OCI-LY7 (cell line): Measurements from ENCODE around the gene CCDC187. TPM values are rescaled to one million over a fixed set of nuclear protein-coding genes. Genes with fewer than 3 reads are reported as not detected.
A peak's percentile ranks its signal among the peaks of the same experiment; 100 is the strongest.

Experiments
- BruUV-seq: library from RNA; stranded (reverse); fragments of 400-500 nt; replicated peaks from 2 replicates; lab custom pipeline; 2021; lab: Mats Ljungman, UMichigan
- CTCF ChIA-PET: fragments of 300-600 bp; sonication (Branson Sonifier 250); formaldehyde crosslinking; loops from one replicate; lab custom pipeline; 2022; ENCODE audit warnings: antibody characterized with exemption; ENCODE audit not compliant: unreplicated experiment; lab: Charles Lee
- POLR2A ChIA-PET: fragments of 300-600 bp; sonication (Branson Sonifier 250); formaldehyde crosslinking; loops from one replicate; lab custom pipeline; 2022; ENCODE audit warnings: antibody characterized with exemption; lab: Charles Lee
- DNase-seq: peaks from one replicate; pipeline ENCODE4 v3.0.0-alpha.2; 2015; ENCODE audit warnings: low spot score
- H2AFZ ChIP-seq: fragments of 200-600 bp; sonication (generic), shearing (Covaris generic); 2 replicates; pipeline ENCODE4 v1.6.1; 2014; ENCODE audit warnings: mild to moderate bottlenecking, antibody characterized with exemption, low read length, moderate library complexity
- H3K27ac ChIP-seq: fragments of 200-600 bp; sonication (generic); 2 replicates; pipeline ENCODE4 v1.5.1; 2014; ENCODE audit warnings: mixed run types, low read depth, mild to moderate bottlenecking, moderate library complexity, low read length, inconsistent platforms; ENCODE audit not compliant: poor library complexity, severe bottlenecking
- H3K36me3 ChIP-seq: fragments of 200-600 bp; sonication (generic); 2 replicates; pipeline ENCODE4 v1.6.1; 2014; ENCODE audit warnings: mild to moderate bottlenecking, antibody characterized with exemption, low read length, moderate library complexity, mixed read lengths; ENCODE audit not compliant: insufficient read depth
- H3K4me1 ChIP-seq: fragments of 200-600 bp; sonication (generic); 2 replicates; pipeline ENCODE4 v1.5.1; 2014; ENCODE audit warnings: mild to moderate bottlenecking, low read length; ENCODE audit not compliant: insufficient read depth, poor library complexity, severe bottlenecking
- H3K4me2 ChIP-seq: fragments of 200-600 bp; sonication (generic); 2 replicates; pipeline ENCODE4 v1.6.1; 2014; ENCODE audit warnings: mild to moderate bottlenecking, low read length
- H3K4me3 ChIP-seq: fragments of 200-600 bp; sonication (generic); 2 replicates; pipeline ENCODE4 v1.5.1; 2014; ENCODE audit warnings: mild to moderate bottlenecking, low read depth, low read length; ENCODE audit not compliant: poor library complexity, severe bottlenecking
- H3K79me2 ChIP-seq: fragments of 200-600 bp; sonication (generic); 2 replicates; pipeline ENCODE4 v1.6.1; 2016; ENCODE audit warnings: low read depth, mild to moderate bottlenecking, low read length, moderate library complexity, mixed read lengths; ENCODE audit not compliant: insufficient read depth
- H3K9me2 ChIP-seq: fragments of 200-600 bp; sonication (generic); 2 replicates; pipeline ENCODE4 v1.6.1; 2016; ENCODE audit warnings: mild to moderate bottlenecking, low read length, mixed read lengths; ENCODE audit not compliant: insufficient read depth
- H3K9me3 ChIP-seq: fragments of 200-600 bp; sonication (generic); 2 replicates; pipeline ENCODE4 v1.6.1; 2014; ENCODE audit warnings: mild to moderate bottlenecking, mixed run types, low read length, mixed read lengths
- H4K20me1 ChIP-seq: fragments of 200-600 bp; sonication (generic); 2 replicates; pipeline ENCODE4 v1.6.1; 2014; ENCODE audit warnings: mild to moderate bottlenecking, antibody characterized with exemption, low read length, moderate library complexity, mixed read lengths; ENCODE audit not compliant: insufficient read depth
- CTCF ChIP-seq: fragments of 200-600 bp; sonication (generic); conservative IDR thresholded peaks from 2 replicates; pipeline ENCODE4 v1.5.1; 2014; ENCODE audit warnings: mild to moderate bottlenecking, antibody characterized with exemption, low read length, moderate library complexity, mixed read lengths
- EZH2phosphoT487 ChIP-seq: fragments of 200-600 bp; sonication (generic); IDR thresholded peaks from 2 replicates; pipeline ENCODE4 v1.6.1; 2018; ENCODE audit warnings: low read depth, borderline replicate concordance, mild to moderate bottlenecking, mixed run types, antibody characterized with exemption, low read length, moderate library complexity, mixed read lengths
- intact Hi-C: fragments of 100-400 bp; cut with micrococcal nuclease; formaldehyde crosslinking; loops from one replicate; pipeline ENCODE4 v1.10.0; 2022; ENCODE audit not compliant: unreplicated experiment
- total RNA-seq, 2 experiments: library from RNA; depleted of rRNA in 1 of 2; stranded (reverse); fragments of >200 nt in 1 of 2; shearing (Covaris generic) in 1 of 2; gene quantifications; 2 replicates each; pipeline ENCODE4 v1.2.3, GENCODE V29; 2014 to 2022

Gene CCDC187
- total RNA-seq, 2 experiments from 2014 or later: not detected

- POLR2A ChIA-PET: interaction anchor here (0.7 to 1.1 kb wide), 3 partner anchors 12 to 38 kb away, joined by 3 to 4 read pairs (median 3); no protein-coding TSS in a partner anchor
- intact Hi-C loops: loop anchor here (2.0 kb wide), 2 partner anchors 43 to 59 kb away; no protein-coding TSS in a partner anchor
- CTCF ChIA-PET: interaction anchor here (0.5 to 1.3 kb wide), 4 partner anchors 14 to 328 kb away, joined by 3 to 8 read pairs (median 4); no protein-coding TSS in a partner anchor
- DNase-seq: peak; percentile 44
- H3K27ac ChIP-seq: peak overlapping the region; percentile 97
- peaks cover 44% of the 10 kb centered on the region; the same call in 1 of the 2 replicates for H3K79me2 ChIP-seq
- H3K4me2 ChIP-seq: peak overlapping the region; percentile 81
- peaks cover 68% of the 10 kb centered on the region for H3K4me1 ChIP-seq
- peak overlapping the region; percentile 56 for H3K4me3 ChIP-seq
- no peak for TF ChIP-seq EZH2phosphoT487
- TF ChIP-seq CTCF: no peak
- H3K36me3 ChIP-seq: peaks cover 82% of the 10 kb centered on the region
- H4K20me1 ChIP-seq: no peaks in the 10 kb centered on the region
- H2AFZ ChIP-seq: no peak overlapping the region; the same call in 1 of the 2 replicates
- BruUV-seq: no TSS peak
- H3K9me2 ChIP-seq: no peaks in the 10 kb centered on the region
- no peaks in the 10 kb centered on the region for H3K9me3 ChIP-seq
Observed at GRCh38 chr9:136223871-136224640, 79.8 kb downstream of the CCDC187 start.

- Histone ChIP-seq H4K20me1 (no peaks in the 10 kb centered on the region), H3K27ac (peak overlapping the region; percentile 97), H3K9me2 (no peaks in the 10 kb centered on the region), H3K4me1 (peaks cover 66% of the 10 kb centered on the region), H3K9me3 (no peaks in the 10 kb centered on the region), H3K4me3 (peak overlapping the region; percentile 56), H3K79me2 (peaks cover 34% of the 10 kb centered on the region; the same call in 1 of the 2 replicates), H3K4me2 (peak overlapping the region; percentile 81), H2AFZ (no peak overlapping the region), H3K36me3 (peaks cover 86% of the 10 kb centered on the region)
- CTCF ChIA-PET: interaction anchor here (0.7 to 1.1 kb wide), 2 partner anchors 15 to 21 kb away, joined by 3 to 4 read pairs; no protein-coding TSS in a partner anchor
- intact Hi-C loops: loop anchor here (2.0 kb wide), 1 partner anchor 60 kb away; no protein-coding TSS in a partner anchor
- POLR2A ChIA-PET: interaction anchor here (1.1 kb wide), 3 partner anchors 11 to 20 kb away, joined by 3 to 6 read pairs (median 3); no protein-coding TSS in a partner anchor
- DNase-seq: peak; percentile 85
- no TSS peak for BruUV-seq
- peak; percentile 47 for TF ChIP-seq CTCF
- no peak for TF ChIP-seq EZH2phosphoT487
Observed at GRCh38 chr9:136222906-136223285, 81.0 kb downstream of the CCDC187 start.
